ENCODE measurements around the gene PAPPA.
A peak's percentile ranks its signal among the peaks of the same experiment; 100 is the strongest.

PAPPA gene

DNA sequence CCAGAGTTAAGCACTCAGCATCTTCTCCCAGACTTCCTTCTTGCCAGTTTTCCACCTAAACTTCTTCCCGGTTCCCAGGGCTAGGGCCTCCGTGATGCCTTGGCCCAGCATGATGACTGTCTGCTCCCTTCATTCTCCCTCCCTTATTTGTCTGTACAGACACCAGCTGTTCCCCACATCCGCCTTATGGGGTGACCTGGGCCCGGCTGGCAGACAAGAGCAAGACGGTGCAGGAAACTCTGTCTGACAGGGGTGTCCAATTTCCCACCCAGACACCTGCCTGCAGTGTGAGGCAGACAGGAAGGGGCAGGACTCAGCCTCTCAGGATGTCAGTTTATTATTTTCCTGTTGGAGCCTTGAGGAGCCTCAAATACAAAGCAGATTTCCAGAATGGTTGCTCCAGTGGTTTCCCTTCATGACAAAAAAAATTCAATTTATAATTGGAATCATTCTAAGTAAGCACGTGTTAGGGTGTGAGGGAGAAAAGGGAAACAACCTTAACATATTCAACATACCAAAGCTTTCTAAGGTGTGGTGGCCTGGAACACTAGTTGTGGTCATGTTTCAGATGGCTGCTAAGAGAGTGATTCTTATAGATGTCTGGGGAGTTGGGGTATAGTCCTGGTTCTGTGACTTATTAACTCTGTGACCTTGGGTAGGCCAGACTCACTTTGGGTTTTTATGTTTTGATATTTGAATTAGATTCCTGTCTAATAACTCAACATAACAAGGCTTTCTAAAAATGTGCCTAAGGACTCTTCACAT, 234.5 kb downstream of the PAPPA start:
- DNase-seq, result no peak
- Mint-ChIP-seq H3K4me3 (no peak overlapping the region), H3K27me3 (no peaks in the 10 kb centered on the region), H3K9me3 (peaks cover 4 to 8% of the 10 kb centered on the region in 2 donors), H3K4me1 (no peaks in the 10 kb centered on the region), H3K27ac (no peak overlapping the region)
- ATAC-seq, result no peak

DNA sequence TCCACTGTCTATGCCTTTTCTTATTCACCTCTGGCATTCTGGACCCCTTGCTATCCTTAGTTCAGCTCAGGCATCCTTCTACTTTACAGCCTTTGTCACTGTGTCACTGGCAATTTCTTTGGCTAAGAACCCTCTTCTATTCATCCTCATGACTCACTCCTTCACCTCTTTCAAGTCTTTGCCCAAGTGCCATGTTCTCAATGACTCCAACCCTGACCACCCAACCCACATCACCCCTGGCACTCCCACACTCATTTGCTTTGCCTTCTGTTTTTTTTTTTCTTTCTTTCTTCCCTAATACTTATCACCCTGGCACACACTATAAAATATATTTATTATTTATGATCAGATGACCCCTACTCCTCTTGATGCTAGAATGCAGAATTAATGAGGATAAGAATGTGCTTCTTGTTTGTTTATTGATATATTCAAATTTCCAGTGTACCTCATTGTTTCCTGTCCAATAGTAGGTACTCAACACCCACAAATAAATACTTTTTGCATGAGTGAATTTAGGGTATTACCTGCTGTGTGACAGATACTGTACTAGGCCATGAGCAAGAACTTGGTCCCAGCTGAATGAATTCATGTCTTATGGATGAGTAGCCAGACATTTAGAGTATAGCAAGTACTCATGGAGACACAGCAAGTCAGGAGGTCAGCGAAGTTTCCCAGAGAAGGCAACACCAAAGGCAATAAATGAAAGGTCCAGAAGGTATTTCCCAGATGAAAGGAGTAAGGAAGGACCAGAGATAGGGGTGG, 236.1 kb downstream of the PAPPA start:
- no peak for ATAC-seq

DNA sequence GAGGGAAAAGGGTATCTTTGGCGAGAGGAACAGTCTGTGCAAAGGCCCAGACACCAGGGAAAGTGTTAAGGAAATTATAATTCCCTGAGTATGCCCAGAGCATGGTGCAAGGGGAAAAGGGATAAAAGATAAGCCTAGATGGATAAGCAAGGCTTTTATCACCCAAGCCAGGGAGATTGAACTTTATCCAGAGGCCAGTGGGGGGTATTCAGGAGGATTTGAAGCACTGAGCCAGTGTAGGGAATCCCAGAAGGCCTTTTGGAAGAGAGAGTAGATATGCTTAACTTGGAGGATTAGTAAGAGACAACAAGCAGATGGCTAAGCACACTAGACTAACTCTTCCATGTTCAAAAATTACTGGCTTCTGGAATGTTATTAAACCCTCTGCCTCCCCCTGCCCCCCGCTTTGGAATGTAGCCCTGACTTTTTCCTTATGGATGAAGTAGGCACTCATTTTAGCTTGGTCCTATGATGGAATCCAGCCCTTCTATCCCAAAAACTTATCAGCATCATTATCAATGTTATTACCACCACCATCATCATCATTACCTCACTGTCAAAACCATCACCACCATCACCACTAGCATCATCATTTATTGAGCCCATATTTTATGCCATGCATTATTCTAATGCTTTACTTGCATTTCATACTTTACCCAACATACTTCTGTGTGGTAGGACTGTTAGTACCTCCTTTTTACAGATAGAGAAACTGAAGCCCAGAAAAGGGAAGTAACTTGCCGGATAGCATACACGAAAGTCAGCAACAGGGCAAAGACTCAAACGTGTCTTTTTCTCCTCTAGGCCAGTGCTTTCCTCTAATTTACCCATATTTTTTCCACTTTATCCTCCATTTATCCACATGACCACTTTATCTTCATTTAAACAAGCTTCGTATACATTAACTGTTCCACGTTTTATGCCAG, 237.0 kb downstream of the PAPPA start:
- no peaks in the 10 kb centered on the region for H3K4me1 Mint-ChIP-seq
- no peak overlapping the region for H3K27ac Mint-ChIP-seq
- ATAC-seq (no peak), DNase-seq (no peak)
- H3K4me3 Mint-ChIP-seq, result no peak overlapping the region
- H3K27me3 Mint-ChIP-seq, result no peaks in the 10 kb centered on the region
- peaks cover 4 to 8% of the 10 kb centered on the region in 2 donors for H3K9me3 Mint-ChIP-seq

More for the DNA sequence above, 236.1 kb downstream of the PAPPA start:
- Mint-ChIP-seq H3K9me3 (peaks cover 4 to 8% of the 10 kb centered on the region in 2 donors), H3K4me1 (no peaks in the 10 kb centered on the region), H3K27me3 (no peaks in the 10 kb centered on the region), H3K27ac (no peak overlapping the region), H3K4me3 (no peak overlapping the region)
- no peak for DNase-seq

DNA sequence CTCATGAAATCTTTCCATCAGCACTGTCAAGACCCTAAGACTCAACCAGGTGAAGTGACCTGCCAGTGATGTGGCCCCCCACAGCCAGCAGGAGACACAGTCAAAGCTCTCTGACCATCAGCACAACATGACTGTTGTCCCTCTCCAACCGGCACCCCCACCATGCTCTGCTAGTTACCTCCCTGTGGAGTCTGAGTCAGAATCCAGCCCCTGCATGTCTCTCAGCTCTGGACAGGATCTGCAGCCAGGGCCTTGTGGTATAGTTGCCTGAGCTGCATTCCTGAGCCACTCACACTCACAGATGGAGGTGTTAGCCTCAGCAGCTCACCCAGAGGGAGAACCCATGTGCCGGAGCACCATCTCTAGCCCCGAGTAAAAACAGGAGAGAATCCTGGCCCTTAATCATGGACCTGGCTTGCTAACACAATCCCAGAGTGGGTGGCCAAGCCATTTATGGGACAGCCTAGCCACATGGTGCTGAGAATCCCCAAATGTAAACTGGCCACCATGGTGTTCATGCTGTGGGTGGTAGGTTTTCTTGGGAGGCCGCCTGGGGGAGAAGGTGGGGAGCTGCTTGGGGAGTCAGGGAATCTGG, 237.8 kb downstream of the PAPPA start:
- DNase-seq (no peak), ATAC-seq (no peak)
- Mint-ChIP-seq H3K27me3 (no peaks in the 10 kb centered on the region), H3K4me1 (no peaks in the 10 kb centered on the region), H3K27ac (no peak overlapping the region), H3K9me3 (peaks cover 4 to 8% of the 10 kb centered on the region in 2 donors), H3K4me3 (no peak overlapping the region)

DNA sequence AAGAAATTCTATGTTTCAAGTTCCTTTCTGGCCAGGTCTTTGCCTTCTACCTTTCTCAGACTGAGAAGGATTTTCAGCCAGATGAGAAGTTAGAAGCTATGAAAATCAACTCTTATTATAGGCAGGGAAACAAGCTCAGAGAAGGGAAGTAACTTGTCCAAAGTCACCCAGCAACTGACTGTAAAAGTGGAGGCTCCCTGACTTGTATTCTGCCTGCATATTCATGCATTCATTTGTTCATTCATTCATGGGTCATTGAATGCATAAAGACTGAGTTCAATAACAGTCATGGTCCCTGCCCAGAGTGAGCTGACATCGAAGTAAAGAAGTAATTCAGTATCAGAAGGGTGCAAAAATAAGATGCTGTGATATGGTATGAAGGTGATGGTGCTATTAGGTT, 239.6 kb downstream of the PAPPA start:
- H3K9me3 Mint-ChIP-seq, result peaks cover 4 to 8% of the 10 kb centered on the region in 2 donors
- no peak for ATAC-seq
- H3K4me3 Mint-ChIP-seq, result no peak overlapping the region
- H3K4me1 Mint-ChIP-seq, result no peaks in the 10 kb centered on the region
- DNase-seq, result no peak
- H3K27ac Mint-ChIP-seq, result no peak overlapping the region
- no peaks in the 10 kb centered on the region for H3K27me3 Mint-ChIP-seq

DNA sequence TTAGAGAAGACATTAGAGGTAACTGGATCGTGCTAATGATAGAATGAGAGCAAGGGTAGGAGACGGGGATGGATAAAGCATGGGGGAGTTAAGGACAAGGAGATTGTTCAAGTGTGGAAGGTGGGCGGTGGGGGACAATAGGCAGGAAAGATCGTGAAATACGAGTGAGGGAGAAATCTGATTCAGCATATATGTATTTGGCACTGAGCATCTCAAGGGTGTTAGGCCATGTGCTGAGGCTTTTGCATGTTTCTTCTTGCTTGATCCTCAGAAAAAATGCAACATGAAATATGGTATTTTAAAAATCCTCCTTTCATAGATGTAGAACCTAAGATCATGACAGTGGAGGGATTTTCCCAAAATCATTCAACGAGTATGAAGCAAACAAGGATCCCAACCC, 240.5 kb downstream of the PAPPA start:
- ATAC-seq (no peak), DNase-seq (no peak)
- no peak overlapping the region for H3K27ac Mint-ChIP-seq
- H3K4me3 Mint-ChIP-seq, result no peak overlapping the region
- H3K27me3 Mint-ChIP-seq, result no peaks in the 10 kb centered on the region
- H3K9me3 Mint-ChIP-seq, result peaks cover 4 to 8% of the 10 kb centered on the region in 2 donors
- no peaks in the 10 kb centered on the region for H3K4me1 Mint-ChIP-seq

DNA sequence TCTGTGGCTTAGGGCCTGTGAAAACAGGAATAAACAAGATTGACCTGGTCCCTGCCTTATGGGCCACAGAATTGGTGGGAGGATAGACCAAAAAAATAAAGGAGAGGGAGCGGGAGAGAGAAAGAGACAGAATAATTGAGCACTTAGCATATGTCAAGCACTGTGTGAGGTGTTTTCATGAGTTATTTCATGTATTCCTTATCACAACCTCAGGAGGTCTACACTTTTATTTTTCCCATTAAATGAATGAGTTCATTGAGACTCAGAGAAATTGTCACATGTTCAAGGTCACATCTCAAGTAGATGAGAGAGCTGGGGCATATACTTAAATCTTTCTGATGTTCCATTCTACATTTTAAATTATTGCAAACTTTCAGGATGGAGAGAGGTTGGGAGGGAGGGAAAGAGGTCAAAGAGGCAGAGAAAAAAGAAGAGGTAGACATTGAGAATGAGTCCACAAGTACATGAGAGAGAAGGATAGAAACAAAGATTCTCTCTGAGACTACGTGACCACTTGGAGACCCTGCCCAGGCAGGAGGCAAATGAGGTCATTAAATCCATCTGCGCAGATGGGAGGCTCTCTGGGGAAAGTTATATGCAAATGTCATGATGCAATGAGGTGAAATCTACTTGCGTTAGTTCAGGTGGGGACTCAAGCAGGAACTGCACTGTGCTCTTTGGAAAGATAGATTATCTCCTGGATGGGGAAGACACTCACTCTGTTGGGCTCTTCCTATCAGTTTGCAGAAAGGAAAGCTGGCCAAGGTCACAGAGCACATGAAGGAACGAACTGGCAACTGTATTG, 241.5 kb downstream of the PAPPA start:
- peaks cover 4 to 8% of the 10 kb centered on the region in 2 donors for H3K9me3 Mint-ChIP-seq
- no peak overlapping the region for H3K4me3 Mint-ChIP-seq
- H3K27me3 Mint-ChIP-seq, result no peaks in the 10 kb centered on the region
- DNase-seq, result no peak
- peak overlapping the region in 1 of 2 donors; percentile 41 for H3K27ac Mint-ChIP-seq
- H3K4me1 Mint-ChIP-seq, result peaks cover 6% of the 10 kb centered on the region
- ATAC-seq, result no peak

DNA sequence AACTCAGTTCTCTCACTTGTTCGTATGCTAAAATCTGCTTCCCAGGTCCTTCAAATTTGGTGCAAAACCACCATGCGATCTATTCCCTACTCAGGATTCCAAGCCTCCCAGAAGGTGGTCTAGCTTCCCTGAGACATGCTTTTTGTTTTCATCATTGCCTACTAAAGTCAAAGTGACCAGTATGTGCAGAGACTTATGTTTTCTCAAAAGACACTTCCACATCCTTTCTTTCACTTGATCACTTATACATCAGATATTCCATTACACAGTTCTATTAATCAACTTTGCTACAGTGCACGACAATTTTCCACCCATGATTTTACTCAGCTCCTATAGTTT, 242.1 kb downstream of the PAPPA start:
- H3K4me1 Mint-ChIP-seq, result peaks cover 6% of the 10 kb centered on the region
- ATAC-seq (no peak), DNase-seq (no peak)
- peak overlapping the region in 1 of 2 donors; percentile 23 for H3K27ac Mint-ChIP-seq
- no peaks in the 10 kb centered on the region for H3K27me3 Mint-ChIP-seq
- H3K9me3 Mint-ChIP-seq, result peaks cover 3 to 4% of the 10 kb centered on the region in 2 donors
- no peak overlapping the region for H3K4me3 Mint-ChIP-seq

DNA sequence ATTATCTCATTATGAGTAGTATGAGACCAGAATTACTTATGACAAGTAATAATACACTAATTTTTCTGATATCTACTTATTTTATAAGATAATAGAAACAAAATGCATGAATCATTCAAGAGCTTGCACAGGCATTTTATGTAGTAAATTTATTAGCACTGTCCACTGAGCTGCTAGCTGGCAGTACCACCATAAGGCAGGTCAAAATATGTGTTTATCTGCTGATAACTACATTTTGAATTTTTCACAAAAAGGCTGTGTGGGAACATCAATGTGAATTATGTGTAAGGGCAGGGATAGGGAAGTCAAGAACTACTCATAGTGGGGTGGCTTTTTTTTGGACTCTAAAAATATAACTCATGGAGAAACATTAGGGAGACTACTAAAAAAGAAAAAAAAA, 249.6 kb downstream of the PAPPA start:
- no peaks in the 10 kb centered on the region for H3K27me3 Mint-ChIP-seq

DNA sequence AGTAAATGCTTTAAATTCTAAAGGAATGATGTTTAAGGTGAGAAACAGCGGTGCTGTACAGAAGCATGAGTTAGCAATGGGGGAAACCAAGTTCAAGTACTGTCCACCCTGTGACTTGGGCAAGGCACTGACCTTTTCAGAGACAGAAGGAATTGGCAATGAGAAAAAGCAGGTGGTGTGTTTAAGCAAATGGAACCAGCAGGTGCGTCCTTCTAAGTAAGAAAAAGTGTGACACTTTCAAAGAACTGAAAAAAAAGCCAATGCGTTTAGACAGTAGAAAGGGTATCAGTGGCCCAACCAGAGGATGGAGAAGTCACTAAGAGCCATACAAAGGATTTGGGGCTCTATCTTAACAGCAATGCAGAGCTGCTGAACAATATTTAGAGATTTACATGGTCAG, 250.6 kb downstream of the PAPPA start:
- Mint-ChIP-seq H3K4me3 (no peak overlapping the region), H3K27ac (no peak overlapping the region), H3K27me3 (no peaks in the 10 kb centered on the region), H3K9me3 (no peaks in the 10 kb centered on the region), H3K4me1 (peaks cover 6% of the 10 kb centered on the region)
- DNase-seq (no peak), ATAC-seq (no peak)

More for the DNA sequence above, 249.6 kb downstream of the PAPPA start:
- no peaks in the 10 kb centered on the region for H3K9me3 Mint-ChIP-seq
- H3K27ac Mint-ChIP-seq, result no peak overlapping the region
- H3K4me3 Mint-ChIP-seq, result no peak overlapping the region
- no peak for DNase-seq
- ATAC-seq, result no peak
- peaks cover 6% of the 10 kb centered on the region for H3K4me1 Mint-ChIP-seq

DNA sequence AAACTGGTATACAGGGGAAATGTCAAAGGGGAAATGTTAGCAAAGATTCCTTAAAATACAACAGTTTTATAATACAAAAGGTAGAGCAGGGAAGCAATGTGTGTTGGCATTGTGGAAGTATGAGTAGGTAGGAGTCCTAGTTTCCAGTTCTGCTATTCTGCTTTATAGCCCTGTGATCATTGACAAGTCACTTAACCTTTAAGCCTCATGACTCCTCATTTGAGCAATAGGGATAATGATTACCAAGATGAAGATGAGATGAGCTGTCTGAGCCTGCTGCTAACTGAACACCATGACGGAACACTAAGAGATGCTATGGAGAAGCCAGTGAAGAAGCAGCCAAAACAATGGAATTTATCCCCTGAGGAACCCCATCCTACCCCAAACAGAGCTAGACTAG, 251.7 kb downstream of the PAPPA start:
- ATAC-seq, result no peak

DNA sequence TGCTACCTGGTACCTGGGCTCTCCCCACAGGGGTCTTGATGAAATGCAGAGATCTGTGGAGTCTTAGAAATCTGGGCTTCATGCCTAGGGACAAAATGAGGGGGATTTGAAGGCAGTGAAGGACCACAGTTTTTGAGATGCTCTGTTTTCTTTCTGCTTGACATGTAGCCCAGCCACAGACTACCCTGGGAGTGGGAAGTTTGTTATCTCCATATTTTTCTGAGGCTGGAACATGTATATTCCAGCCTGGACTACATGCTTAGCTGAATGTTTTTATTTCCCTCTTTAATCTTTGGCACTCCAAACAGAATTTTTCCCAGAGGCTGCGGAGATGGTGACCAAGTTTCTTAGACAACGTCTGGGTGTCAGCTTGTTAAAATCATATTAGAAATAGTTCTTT, 252.9 kb downstream of the PAPPA start:
- no peaks in the 10 kb centered on the region for H3K4me1 Mint-ChIP-seq
- no peaks in the 10 kb centered on the region for H3K9me3 Mint-ChIP-seq
- H3K27me3 Mint-ChIP-seq, result no peaks in the 10 kb centered on the region
- ATAC-seq (no peak), DNase-seq (no peak)
- H3K27ac Mint-ChIP-seq, result no peak overlapping the region
- H3K4me3 Mint-ChIP-seq, result no peak overlapping the region

More for the DNA sequence above, 251.7 kb downstream of the PAPPA start:
- H3K4me3 Mint-ChIP-seq, result no peak overlapping the region
- no peaks in the 10 kb centered on the region for H3K4me1 Mint-ChIP-seq
- H3K9me3 Mint-ChIP-seq, result no peaks in the 10 kb centered on the region
- DNase-seq, result no peak
- no peak overlapping the region for H3K27ac Mint-ChIP-seq
- H3K27me3 Mint-ChIP-seq, result no peaks in the 10 kb centered on the region

DNA sequence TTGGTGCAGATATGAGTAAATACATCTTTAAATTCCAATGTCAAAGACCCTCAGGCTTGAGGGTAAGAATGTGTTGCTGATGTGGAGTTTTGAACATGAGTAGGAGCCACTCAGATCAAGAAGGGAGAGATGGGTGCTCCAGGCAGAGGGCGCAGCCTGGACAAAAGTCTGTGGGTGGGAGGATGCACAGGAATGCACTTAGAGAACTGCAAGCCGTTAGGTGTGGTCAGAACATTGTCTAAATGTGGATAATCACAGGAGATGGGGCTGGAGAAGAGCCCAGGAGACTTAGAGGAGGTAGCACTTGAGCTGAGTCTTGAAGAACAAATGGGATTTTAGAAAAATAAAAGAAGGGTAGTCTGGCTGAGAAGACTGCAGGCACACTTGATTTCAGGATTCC, 255.5 kb downstream of the PAPPA start:
- H3K9me3 Mint-ChIP-seq, result no peaks in the 10 kb centered on the region
- no peak for DNase-seq
- ATAC-seq, result no peak
- no peaks in the 10 kb centered on the region for H3K4me1 Mint-ChIP-seq
- no peak overlapping the region for H3K27ac Mint-ChIP-seq
- H3K27me3 Mint-ChIP-seq, result no peaks in the 10 kb centered on the region
- no peak overlapping the region for H3K4me3 Mint-ChIP-seq

DNA sequence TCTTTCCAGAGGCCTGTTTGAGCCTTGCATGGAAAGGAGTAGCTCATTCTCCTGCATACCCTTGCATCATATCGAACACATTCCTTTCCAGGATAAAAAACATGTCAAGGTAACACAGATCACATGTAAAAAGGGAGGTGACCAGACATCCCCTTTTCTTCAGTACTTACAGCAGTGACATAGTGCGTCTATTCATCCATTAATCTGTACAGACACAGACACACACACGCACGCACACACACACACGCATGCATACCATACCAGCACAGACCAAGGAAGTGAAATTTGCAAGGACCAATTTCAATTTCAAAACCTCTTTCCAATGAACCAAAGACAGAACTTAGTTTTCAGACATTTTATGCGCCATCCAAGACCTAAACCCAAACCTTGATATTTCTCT, 256.0 kb downstream of the PAPPA start:
- DNase-seq, result no peak
- Mint-ChIP-seq H3K4me1 (no peaks in the 10 kb centered on the region), H3K27ac (no peak overlapping the region)

DNA sequence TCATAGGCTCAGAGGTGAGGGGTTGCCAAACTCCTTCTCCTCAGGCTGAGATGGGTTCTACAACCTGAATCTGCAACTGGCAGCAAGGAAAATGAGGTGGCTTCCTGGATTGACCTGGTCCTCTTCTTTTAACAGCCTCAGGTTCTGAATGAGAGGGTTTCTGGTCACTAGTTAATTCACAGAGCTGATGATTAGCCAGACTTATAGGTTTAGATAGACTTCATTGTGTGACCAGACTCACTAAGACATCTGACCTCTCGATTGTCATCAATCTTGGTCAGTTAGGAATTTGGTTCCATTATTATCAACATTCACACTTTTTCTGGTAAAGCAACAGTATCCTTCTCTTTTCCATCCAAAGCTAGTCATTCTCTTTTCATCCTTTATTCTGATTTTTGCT, 257.9 kb downstream of the PAPPA start:
- Mint-ChIP-seq H3K4me3 (no peak overlapping the region), H3K9me3 (no peaks in the 10 kb centered on the region), H3K4me1 (no peaks in the 10 kb centered on the region), H3K27ac (no peak overlapping the region), H3K27me3 (no peaks in the 10 kb centered on the region)
- DNase-seq, result no peak
- ATAC-seq, result no peak

More for the DNA sequence above, 256.0 kb downstream of the PAPPA start:
- no peaks in the 10 kb centered on the region for H3K9me3 Mint-ChIP-seq
- no peaks in the 10 kb centered on the region for H3K27me3 Mint-ChIP-seq
- no peak for ATAC-seq
- H3K4me3 Mint-ChIP-seq, result no peak overlapping the region

Data from stimulated activated naive CD8-positive, alpha-beta T cell treated with anti-CD3 and anti-CD28 coated beads, Interleukin-15, amount 100 ng/mL, for 72 hours (primary cell).